ENCODE results near the gene TMBIM4.

- TF ChIP-seq CEBPB (IDR thresholded peaks at IDR 0.05; ENCODE audit: low read depth, low read length): no peak
- no peak for TF ChIP-seq POLR2A (IDR thresholded peaks at IDR 0.05; ENCODE audit: low read depth, low read length)
- TF ChIP-seq CTCF (conservative IDR thresholded peaks at IDR 0.05; ENCODE audit: low read depth, low read length): no peak
- no peak for TF ChIP-seq RFX5 (IDR thresholded peaks at IDR 0.05; ENCODE audit: low read depth, low read length)
- no peak for TF ChIP-seq CHD1 (IDR thresholded peaks at IDR 0.05; ENCODE audit: low read depth, low read length)
- TF ChIP-seq FOS (IDR thresholded peaks at IDR 0.05; ENCODE audit: low read depth, low read length): no peak
- TF ChIP-seq RAD21 (IDR thresholded peaks at IDR 0.05; ENCODE audit: low read length): no peak
Measured at GRCh38 chr12:66090157-66090556, 79.6 kb downstream of the TMBIM4 start.

Measured in IMR-90 (cell line).